ENCODE data around the gene RHCG. TPM values are rescaled to one million over a fixed set of nuclear protein-coding genes. Genes with fewer than 3 reads are reported as not detected.

Gene RHCG
- total RNA-seq, 1 experiment from 2014 or later = not detected

DNA sequence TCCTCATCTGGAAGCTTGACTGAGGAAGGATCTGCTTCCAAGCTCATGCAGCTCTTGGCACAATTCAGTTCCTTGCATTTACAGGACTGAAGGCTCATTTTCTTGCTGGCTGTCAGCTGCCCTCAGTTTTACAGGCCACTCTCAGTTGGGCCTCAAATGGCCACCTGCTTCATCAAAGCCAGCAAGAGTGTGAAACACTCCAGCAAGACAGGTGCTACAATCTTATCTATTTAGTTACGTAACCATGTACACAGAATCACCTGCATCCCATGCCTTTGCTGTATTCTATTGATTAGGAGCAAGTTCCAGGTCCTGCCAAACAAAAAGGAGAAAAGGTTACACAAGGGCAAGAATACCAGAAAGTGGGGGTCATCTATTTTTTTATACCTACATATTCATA is 40.8 kb downstream of the RHCG start:
- no peak overlapping the region for H3K27ac ChIP-seq
- no peaks in the 10 kb centered on the region for H3K4me1 ChIP-seq (replicated peaks)
- H3K4me3 ChIP-seq = no peak overlapping the region
- DNase-seq (ENCODE audit: low read depth in 1 of 2, low spot score in 2 of 2) = no peak
- H3K36me3 ChIP-seq = no peaks in the 10 kb centered on the region
- H3K9me3 ChIP-seq (replicated peaks) = no peaks in the 10 kb centered on the region
- no peaks in the 10 kb centered on the region; the same call in 1 of the 2 replicates for H3K27me3 ChIP-seq (replicated peaks)

DNA sequence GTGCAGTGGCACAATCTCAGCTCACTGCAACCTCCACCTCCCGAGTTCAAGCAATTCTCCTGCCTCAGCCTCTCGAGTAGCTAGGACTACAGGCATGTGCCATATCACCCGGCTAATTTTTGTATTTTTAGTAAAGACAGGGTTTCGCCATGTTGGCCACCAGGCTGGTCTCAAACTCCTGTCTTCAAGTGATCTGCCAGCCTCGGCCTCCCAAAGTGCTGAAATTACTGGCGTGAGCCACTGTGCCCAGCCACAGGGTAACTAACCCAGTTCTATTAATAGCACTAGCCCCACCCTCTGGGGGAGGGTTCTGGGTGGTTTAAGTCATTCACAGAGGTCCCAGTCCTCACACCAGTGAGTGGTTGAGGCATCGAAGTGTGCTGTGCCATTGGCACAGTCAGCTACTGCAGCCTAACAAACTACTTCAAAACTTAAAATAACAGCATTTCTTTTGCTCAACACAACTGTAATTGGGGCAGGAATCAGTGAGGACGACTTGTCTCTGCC is 44.0 kb downstream of the RHCG start:
- no peaks in the 10 kb centered on the region for H3K4me1 ChIP-seq (replicated peaks)
- no peak for DNase-seq (ENCODE audit: low read depth in 1 of 2, low spot score in 2 of 2)

DNA sequence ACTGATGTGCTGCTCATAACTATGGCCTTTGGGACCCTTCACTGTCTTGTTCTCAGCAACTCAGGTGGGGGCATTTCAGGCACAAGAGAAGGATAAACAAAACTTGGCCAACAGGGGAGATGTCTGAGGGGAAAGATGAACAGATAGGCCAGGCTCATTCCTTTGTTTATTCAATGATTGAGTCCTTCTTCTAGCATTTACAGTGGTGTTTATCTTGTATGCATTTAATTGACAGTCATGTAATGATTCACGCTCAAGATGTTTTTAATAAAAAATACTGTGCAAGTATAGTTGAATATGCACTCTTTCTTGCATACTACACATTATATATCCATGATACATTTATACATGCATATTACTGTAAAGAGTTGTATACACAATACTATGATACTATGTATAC is 44.5 kb downstream of the RHCG start:
- Histone ChIP-seq H3K27ac (no peak overlapping the region), H3K4me3 (no peak overlapping the region), H3K9me3 (replicated peaks) (no peaks in the 10 kb centered on the region), H3K27me3 (replicated peaks) (no peaks in the 10 kb centered on the region; the same call in 1 of the 2 replicates), H3K36me3 (no peaks in the 10 kb centered on the region), H3K4me1 (replicated peaks) (no peaks in the 10 kb centered on the region)
- DNase-seq (ENCODE audit: low read depth in 1 of 2, low spot score in 2 of 2) = no peak

More for the DNA sequence above, 44.0 kb downstream of the RHCG start:
- Histone ChIP-seq H3K27me3 (replicated peaks) (no peaks in the 10 kb centered on the region; the same call in 1 of the 2 replicates), H3K9me3 (replicated peaks) (no peaks in the 10 kb centered on the region), H3K27ac (no peak overlapping the region), H3K36me3 (no peaks in the 10 kb centered on the region), H3K4me3 (no peak overlapping the region)

DNA sequence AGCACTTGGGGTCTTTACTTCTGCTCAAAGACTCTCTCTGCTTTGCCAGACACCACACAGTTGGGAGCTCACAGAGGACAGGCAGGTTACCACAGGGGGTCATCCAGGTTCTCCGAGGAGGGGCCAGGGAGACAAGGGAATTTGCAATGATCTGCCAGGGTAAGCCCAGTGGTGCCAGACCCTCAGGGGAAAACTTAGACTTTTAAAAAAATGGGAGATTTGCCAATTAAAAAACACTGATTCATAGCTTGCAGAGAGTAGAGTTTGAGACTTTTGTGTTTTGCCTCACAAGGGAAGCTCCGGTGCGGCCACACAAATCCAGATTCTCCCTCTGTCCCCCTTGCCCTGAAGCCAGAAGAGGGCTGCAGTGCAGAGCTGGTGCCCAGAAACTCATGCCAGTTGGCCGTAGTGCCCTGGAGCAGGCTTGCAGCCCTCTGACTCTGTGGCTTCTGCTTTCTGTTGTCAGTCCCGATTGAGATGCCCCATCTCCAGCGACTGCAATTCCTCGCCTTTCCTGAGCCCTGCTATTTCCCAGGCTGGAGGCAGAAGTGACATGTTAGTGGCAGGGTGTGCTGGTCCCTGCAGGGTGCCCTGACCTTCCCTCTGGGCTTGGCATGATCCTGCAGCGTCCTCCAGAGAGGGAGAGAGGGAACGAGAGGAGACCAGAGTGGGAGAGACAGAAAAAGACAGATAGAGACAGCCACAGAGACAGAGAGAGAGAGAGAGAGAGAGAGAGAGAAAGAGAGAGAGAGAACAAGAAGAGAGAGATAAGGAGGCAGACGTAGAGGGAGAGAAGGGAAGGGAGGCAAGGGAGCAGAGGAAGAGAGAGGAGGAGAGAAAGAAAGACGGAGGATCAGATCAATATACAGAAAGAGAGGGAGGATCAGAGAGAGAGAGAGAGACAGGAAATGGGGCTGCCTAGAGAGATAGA is 46.0 kb downstream of the RHCG start:
- Histone ChIP-seq H3K36me3 (no peaks in the 10 kb centered on the region), H3K4me3 (no peak overlapping the region), H3K9me3 (replicated peaks) (no peaks in the 10 kb centered on the region), H3K27ac (no peak overlapping the region), H3K4me1 (replicated peaks) (no peaks in the 10 kb centered on the region), H3K27me3 (replicated peaks) (no peaks in the 10 kb centered on the region; the same call in 1 of the 2 replicates)
- no peak for DNase-seq (ENCODE audit: low read depth in 1 of 2, low spot score in 2 of 2)

DNA sequence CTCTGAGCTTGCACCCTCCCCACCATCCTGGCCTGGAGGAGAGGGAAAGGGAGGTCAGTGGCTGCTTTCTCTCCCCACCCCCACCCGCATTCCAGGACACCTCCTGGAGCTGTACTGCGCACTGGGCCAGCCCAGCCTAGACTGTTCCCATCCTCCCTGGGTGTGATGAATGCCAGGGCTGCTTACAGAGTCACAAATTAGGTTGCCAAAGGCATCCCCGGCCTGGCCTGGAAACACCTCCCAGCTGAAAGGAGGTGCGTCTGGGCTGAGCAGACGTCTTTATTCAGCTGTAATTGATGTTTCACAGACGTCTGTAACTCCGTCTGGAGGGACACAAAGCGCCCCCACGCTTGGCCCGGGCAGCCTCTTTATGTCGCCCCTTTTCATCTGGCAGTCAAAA is 47.6 kb downstream of the RHCG start:
- no peak for DNase-seq (ENCODE audit: low read depth in 1 of 2, low spot score in 2 of 2)
- Histone ChIP-seq H3K4me1 (replicated peaks) (no peaks in the 10 kb centered on the region), H3K27ac (no peak overlapping the region)

DNA sequence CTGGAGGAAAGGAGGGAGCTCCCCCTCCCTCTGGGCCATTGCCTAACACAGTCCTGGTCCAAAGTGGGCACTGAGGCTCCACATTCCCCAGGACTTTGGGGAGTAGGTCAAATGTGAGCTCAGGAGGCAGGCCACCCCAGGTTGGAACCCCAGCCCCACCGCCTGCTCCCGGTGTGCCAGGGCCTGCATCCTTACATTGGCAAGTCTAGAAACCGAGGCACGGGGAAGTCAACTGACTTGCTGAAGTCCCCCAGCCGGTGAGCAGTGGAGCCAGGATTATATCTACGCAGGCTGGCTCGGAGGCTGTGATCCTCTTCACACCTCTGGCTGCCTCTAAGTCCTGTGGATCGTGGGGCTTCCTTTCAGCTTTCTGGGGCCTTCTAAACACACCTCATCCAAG is 48.7 kb downstream of the RHCG start:
- no peaks in the 10 kb centered on the region for H3K9me3 ChIP-seq (replicated peaks)
- H3K36me3 ChIP-seq = no peaks in the 10 kb centered on the region
- no peaks in the 10 kb centered on the region; the same call in 1 of the 2 replicates for H3K27me3 ChIP-seq (replicated peaks)
- no peak for DNase-seq (ENCODE audit: low read depth in 1 of 2, low spot score in 2 of 2)
- H3K27ac ChIP-seq = no peak overlapping the region
- no peaks in the 10 kb centered on the region for H3K4me1 ChIP-seq (replicated peaks)
- no peak overlapping the region for H3K4me3 ChIP-seq

More for the DNA sequence above, 47.6 kb downstream of the RHCG start:
- Histone ChIP-seq H3K9me3 (replicated peaks) (no peaks in the 10 kb centered on the region), H3K27me3 (replicated peaks) (no peaks in the 10 kb centered on the region; the same call in 1 of the 2 replicates), H3K4me3 (no peak overlapping the region), H3K36me3 (no peaks in the 10 kb centered on the region)

DNA sequence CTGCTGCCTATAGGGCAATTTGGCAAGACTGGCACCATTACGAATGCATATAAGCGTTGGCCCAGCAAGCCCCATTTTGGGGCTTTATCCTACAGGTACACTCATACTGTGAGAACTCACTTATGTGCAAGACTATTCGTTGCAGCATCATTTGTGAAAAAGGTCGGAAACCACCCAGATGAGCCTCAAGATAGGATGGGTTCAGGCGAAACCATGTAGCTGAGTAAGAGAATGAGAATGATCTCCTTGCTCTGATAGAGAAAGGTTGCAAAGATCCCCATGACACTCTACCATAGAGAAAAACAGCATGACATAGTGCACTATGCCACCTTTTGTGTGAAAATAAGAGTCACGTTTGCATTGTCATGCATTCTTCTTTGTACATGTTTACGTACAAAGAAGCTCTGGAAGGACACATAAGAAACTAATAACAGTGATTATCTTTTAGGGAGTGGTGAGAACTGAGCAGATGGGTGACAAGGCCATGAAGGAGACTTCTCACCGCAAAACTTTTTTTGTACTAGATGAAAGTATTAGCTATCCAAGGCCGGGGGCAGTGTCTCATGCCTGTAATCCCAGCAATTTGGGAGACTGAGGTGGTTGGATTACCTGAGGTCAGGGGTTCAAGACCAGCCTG is 50.0 kb downstream of the RHCG start:
- no peaks in the 10 kb centered on the region for H3K4me1 ChIP-seq (replicated peaks)
- DNase-seq (ENCODE audit: low read depth in 1 of 2, low spot score in 2 of 2) = no peak
- H3K27me3 ChIP-seq (replicated peaks) = no peaks in the 10 kb centered on the region; the same call in 1 of the 2 replicates

DNA sequence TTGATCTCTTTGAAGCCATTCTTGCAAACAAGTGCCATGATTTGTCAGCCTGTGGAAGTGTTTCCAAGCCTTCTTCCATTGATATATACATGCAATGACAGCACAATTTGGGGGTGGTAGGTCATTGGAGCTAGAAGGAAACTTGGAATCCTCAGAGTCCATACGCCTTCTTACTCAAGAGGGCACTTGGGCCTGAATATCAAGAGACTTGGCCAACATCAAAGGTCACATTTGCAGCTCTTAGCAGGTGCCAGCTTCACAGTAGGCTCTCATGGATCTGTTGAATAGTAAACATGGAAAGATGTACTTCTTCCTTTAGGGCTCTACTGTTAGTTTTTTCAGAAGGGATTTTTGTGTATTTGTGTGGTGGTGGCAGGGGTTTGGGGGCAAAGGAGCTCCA is 50.9 kb downstream of the RHCG start:
- no peaks in the 10 kb centered on the region for H3K4me1 ChIP-seq (replicated peaks)
- H3K4me3 ChIP-seq = no peak overlapping the region
- no peaks in the 10 kb centered on the region for H3K9me3 ChIP-seq (replicated peaks)
- H3K27ac ChIP-seq = no peak overlapping the region
- DNase-seq (ENCODE audit: low read depth in 1 of 2, low spot score in 2 of 2) = no peak
- peaks cover 1% of the 10 kb centered on the region; the same call in 1 of the 2 replicates for H3K27me3 ChIP-seq (replicated peaks)
- no peaks in the 10 kb centered on the region for H3K36me3 ChIP-seq

More for the DNA sequence above, 50.0 kb downstream of the RHCG start:
- Histone ChIP-seq H3K27ac (no peak overlapping the region), H3K4me3 (no peak overlapping the region), H3K36me3 (no peaks in the 10 kb centered on the region), H3K9me3 (replicated peaks) (no peaks in the 10 kb centered on the region)

DNA sequence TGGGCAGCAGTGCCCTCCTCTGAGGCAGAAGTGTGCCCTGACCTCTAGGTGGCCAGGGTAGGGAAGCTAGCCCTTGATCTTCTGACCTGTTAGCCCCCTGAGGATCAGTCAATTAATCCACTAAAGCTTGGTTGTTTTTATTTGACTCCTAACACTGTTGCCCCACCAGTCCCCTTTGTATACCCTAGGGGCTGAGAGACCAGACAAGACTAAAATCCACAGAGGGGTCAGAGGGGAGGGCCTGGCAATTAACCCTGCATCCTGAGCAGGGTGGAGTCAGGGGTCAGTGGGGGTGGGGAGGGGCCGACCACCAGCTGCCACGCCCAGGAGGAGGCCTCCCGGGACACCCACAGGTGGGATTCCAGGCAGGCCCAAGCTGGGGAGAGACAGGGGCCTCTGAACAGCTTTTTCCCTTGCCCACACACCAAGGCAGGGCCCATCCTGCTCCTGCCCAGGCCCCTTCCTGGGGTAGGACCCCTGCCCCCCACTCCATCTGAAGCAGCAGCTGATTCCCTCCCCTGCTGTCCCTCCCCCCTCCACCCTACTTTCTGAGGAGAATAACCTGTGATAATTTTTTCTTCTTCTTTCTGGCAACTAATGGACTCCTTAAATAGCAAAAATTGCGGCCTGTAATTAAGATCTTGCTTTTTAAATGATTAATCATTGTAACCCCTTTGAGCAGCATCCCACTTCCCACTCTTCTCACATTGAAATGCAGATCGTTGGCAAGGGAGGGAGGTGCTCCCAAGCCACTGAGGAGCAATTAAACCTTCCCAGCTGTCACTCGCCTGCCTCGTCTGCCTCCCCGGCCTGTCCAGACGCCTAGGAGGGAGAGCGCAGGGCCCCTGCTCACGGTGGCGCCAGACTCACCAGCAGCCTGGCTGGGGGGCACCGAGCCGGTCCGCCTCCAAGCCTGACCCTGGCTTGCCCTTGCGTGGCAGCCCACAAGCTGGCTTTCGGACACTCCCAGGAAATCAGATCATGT is 51.9 kb downstream of the RHCG start:
- H3K4me3 ChIP-seq = no peak overlapping the region
- no peaks in the 10 kb centered on the region for H3K9me3 ChIP-seq (replicated peaks)
- peaks cover 9% of the 10 kb centered on the region; the same call in 1 of the 2 replicates for H3K27me3 ChIP-seq (replicated peaks)

DNA sequence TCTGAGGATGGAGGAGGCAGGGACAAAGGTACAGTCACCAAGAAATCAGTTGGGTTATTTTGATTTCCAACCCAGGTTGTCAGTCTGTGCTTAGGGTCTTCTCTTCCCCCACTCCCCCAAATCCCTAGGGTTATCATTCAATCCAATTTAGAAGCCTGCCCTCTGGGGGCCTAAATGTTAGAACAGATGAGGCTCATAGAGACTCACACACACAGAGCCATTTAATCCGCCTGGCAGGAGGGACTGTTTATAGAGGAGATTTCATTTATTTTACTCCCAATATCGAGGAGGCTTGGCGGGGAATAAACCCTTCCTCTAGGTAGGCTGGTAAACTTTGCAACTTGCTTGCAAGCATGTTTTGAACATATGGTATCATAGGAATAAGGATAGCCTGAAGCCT is 52.8 kb downstream of the RHCG start:
- no peaks in the 10 kb centered on the region for H3K9me3 ChIP-seq (replicated peaks)
- peaks cover 9% of the 10 kb centered on the region; the same call in 1 of the 2 replicates for H3K27me3 ChIP-seq (replicated peaks)
- no peaks in the 10 kb centered on the region for H3K36me3 ChIP-seq
- no peak overlapping the region for H3K4me3 ChIP-seq
- no peak overlapping the region for H3K27ac ChIP-seq
- H3K4me1 ChIP-seq (replicated peaks) = no peaks in the 10 kb centered on the region
- no peak for DNase-seq (ENCODE audit: low read depth in 1 of 2, low spot score in 2 of 2)

More for the DNA sequence above, 51.9 kb downstream of the RHCG start:
- H3K27ac ChIP-seq = no peak overlapping the region
- H3K4me1 ChIP-seq (replicated peaks) = no peaks in the 10 kb centered on the region
- no peak for DNase-seq (ENCODE audit: low read depth in 1 of 2, low spot score in 2 of 2)
- H3K36me3 ChIP-seq = no peaks in the 10 kb centered on the region

DNA sequence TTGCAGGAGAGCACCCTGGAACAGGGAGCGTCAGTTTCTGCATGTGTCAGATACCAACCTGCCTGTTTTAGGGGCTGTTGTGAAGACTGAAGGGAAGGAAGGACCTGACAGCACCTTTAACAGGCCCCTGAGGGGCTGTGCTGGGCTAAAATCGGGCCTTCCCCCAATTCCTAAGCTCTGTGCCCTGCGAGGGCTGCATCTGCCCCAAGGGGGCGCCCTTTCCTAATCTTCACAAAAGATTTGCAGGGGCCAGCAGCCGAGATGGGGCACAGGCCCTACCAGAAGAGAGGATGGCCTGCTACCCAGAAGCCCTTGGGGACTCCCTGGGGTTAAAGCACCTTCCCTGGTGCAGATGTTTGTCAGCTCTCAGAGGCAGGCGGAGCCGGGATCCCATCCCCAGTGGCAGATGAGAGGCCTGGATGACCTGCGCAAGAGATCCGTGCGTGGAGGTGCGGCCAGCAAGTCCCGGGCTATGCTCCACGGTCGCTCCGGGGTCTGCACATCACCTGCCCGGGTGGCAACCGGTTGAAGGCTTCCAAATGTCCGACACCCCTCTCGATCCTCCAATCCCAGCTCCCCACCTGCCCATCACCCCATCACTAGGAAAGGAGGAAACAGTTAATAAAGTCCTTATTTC is 53.6 kb downstream of the RHCG start:
- Histone ChIP-seq H3K9me3 (replicated peaks) (no peaks in the 10 kb centered on the region), H3K27ac (no peak overlapping the region), H3K4me1 (replicated peaks) (no peaks in the 10 kb centered on the region), H3K4me3 (no peak overlapping the region), H3K27me3 (replicated peaks) (peaks cover 9% of the 10 kb centered on the region; the same call in 1 of the 2 replicates), H3K36me3 (no peaks in the 10 kb centered on the region)
- DNase-seq (ENCODE audit: low read depth in 1 of 2, low spot score in 2 of 2) = peak; percentile 23 to 61

DNA sequence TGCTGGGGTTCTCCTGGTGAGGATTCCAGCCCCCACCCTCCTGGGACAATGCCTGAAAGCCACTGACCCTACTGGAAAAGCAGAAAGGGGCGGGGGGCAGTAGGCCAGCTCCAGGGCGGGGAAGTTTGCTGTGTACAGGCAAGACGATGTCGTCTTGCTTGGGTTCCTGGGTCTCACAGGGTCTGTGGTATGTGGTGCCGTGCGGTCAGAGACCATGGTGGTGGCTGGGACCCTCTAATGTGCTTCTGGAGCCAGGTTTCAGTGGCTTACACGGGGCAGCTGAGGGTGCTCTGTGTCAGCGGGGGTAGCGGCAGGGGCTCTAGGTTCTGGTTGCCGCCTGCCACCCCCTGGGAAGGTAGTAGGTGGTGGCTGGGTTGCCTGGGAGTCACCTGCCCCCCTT is 54.2 kb downstream of the RHCG start:
- H3K4me3 ChIP-seq = no peak overlapping the region

More for the DNA sequence above, 54.2 kb downstream of the RHCG start:
- Histone ChIP-seq H3K36me3 (no peaks in the 10 kb centered on the region), H3K27me3 (replicated peaks) (peaks cover 13% of the 10 kb centered on the region; the same call in 1 of the 2 replicates), H3K9me3 (replicated peaks) (no peaks in the 10 kb centered on the region), H3K27ac (no peak overlapping the region), H3K4me1 (replicated peaks) (no peaks in the 10 kb centered on the region)
- DNase-seq (ENCODE audit: low read depth in 1 of 2, low spot score in 2 of 2) = no peak
